ENCODE measurements around the gene BLOC1S4. TPM values are rescaled to one million over a fixed set of nuclear protein-coding genes. Genes with fewer than 3 reads are reported as not detected.

BLOC1S4 gene
- total RNA-seq, 1 experiment from 2014 or later: 14.0 TPM

GRCh38 chr4:6758728-6759127 lies 42.8 kb downstream of the BLOC1S4 start:
- Histone ChIP-seq H3K36me3 (ENCODE audit: low read depth, low read length) (no peaks in the 10 kb centered on the region), H4K20me1 (ENCODE audit: low read length) (no peaks in the 10 kb centered on the region), H3K27me3 (ENCODE audit: low read length) (no peaks in the 10 kb centered on the region), H3K9me3 (ENCODE audit: low read length) (no peaks in the 10 kb centered on the region), H3K27ac (ENCODE audit: low read length) (no peak overlapping the region), H3K79me2 (ENCODE audit: low read length) (no peaks in the 10 kb centered on the region), H3K4me1 (ENCODE audit: insufficient read depth, low read length) (peaks cover 9% of the 10 kb centered on the region), H3F3A (ENCODE audit: low read length, unreplicated experiment) (no peaks in the 10 kb centered on the region), H3K9ac (ENCODE audit: low read length) (no peak overlapping the region), H3K4me2 (ENCODE audit: low read length) (no peak overlapping the region), H2AFZ (ENCODE audit: low read length) (no peak overlapping the region), H3K4me3 (ENCODE audit: low read length) (no peak overlapping the region), H3K9me2 (replicated peaks; ENCODE audit: low read length) (no peaks in the 10 kb centered on the region)
- intact Hi-C loops (cut with micrococcal nuclease): no loop called here
- no TSS peak for BruUV-seq (replicated peaks)
- TF ChIP-seq EZH2 (IDR thresholded peaks at IDR 0.05; ENCODE audit: low read length, unreplicated experiment): no peak
- POLR2A ChIA-PET (ENCODE audit: unreplicated experiment): no interaction called here
- DNase-seq (no peak), ATAC-seq (no peak)
- CTCF ChIA-PET: no interaction called here

- Histone ChIP-seq H3K9me2 (replicated peaks; ENCODE audit: low read length) (no peaks in the 10 kb centered on the region), H4K20me1 (ENCODE audit: low read length) (no peaks in the 10 kb centered on the region), H3K9ac (ENCODE audit: low read length) (no peak overlapping the region), H3K79me2 (ENCODE audit: low read length) (no peaks in the 10 kb centered on the region), H3K9me3 (ENCODE audit: low read length) (no peaks in the 10 kb centered on the region), H2AFZ (ENCODE audit: low read length) (no peak overlapping the region), H3K27ac (ENCODE audit: low read length) (no peak overlapping the region), H3F3A (ENCODE audit: low read length, unreplicated experiment) (no peaks in the 10 kb centered on the region), H3K4me2 (ENCODE audit: low read length) (no peak overlapping the region), H3K27me3 (ENCODE audit: low read length) (no peaks in the 10 kb centered on the region), H3K4me1 (ENCODE audit: insufficient read depth, low read length) (peaks cover 14% of the 10 kb centered on the region), H3K36me3 (ENCODE audit: low read depth, low read length) (no peaks in the 10 kb centered on the region), H3K4me3 (ENCODE audit: low read length) (no peak overlapping the region)
- no TSS peak for BruUV-seq (replicated peaks)
- ATAC-seq (no peak), DNase-seq (no peak)
- TF ChIP-seq EZH2phosphoT487 (IDR thresholded peaks at IDR 0.05; ENCODE audit: borderline replicate concordance, low read length): no peak
- no peak for TF ChIP-seq CTCF (conservative IDR thresholded peaks at IDR 0.05; ENCODE audit: low read depth, low read length)
- TF ChIP-seq EZH2 (IDR thresholded peaks at IDR 0.05; ENCODE audit: low read length, unreplicated experiment): no peak
- intact Hi-C loops (cut with micrococcal nuclease): no loop called here
- ChIA-PET CTCF (no interaction called here), POLR2A (ENCODE audit: unreplicated experiment) (no interaction called here)
Observed at GRCh38 chr4:6760865-6761264, 44.9 kb downstream of the BLOC1S4 start.

- Histone ChIP-seq H3K4me1 (ENCODE audit: insufficient read depth, low read length) (peaks cover 14% of the 10 kb centered on the region), H2AFZ (ENCODE audit: low read length) (no peak overlapping the region), H3K4me2 (ENCODE audit: low read length) (no peak overlapping the region), H3K27ac (ENCODE audit: low read length) (no peak overlapping the region), H3K27me3 (ENCODE audit: low read length) (no peaks in the 10 kb centered on the region), H3K4me3 (ENCODE audit: low read length) (no peak overlapping the region), H3K9ac (ENCODE audit: low read length) (no peak overlapping the region), H3K9me2 (replicated peaks; ENCODE audit: low read length) (no peaks in the 10 kb centered on the region), H3K79me2 (ENCODE audit: low read length) (no peaks in the 10 kb centered on the region), H4K20me1 (ENCODE audit: low read length) (no peaks in the 10 kb centered on the region), H3K36me3 (ENCODE audit: low read depth, low read length) (no peaks in the 10 kb centered on the region), H3K9me3 (ENCODE audit: low read length) (no peaks in the 10 kb centered on the region), H3F3A (ENCODE audit: low read length, unreplicated experiment) (no peaks in the 10 kb centered on the region)
- ChIA-PET CTCF (no interaction called here), POLR2A (ENCODE audit: unreplicated experiment) (interaction anchor here (0.5 kb wide), 1 partner anchor 49 kb away, joined by 4 read pairs; no protein-coding TSS in a partner anchor)
- no peak for TF ChIP-seq CTCF (conservative IDR thresholded peaks at IDR 0.05; ENCODE audit: low read depth, low read length)
- no peak for TF ChIP-seq EZH2phosphoT487 (IDR thresholded peaks at IDR 0.05; ENCODE audit: borderline replicate concordance, low read length)
- no peak for TF ChIP-seq EZH2 (IDR thresholded peaks at IDR 0.05; ENCODE audit: low read length, unreplicated experiment)
- no peak for DNase-seq
- intact Hi-C loops (cut with micrococcal nuclease): no loop called here
- no peak for ATAC-seq
- no TSS peak for BruUV-seq (replicated peaks)
Observed at GRCh38 chr4:6761649-6762615, 46.0 kb downstream of the BLOC1S4 start.
